H1 (cell line): ENCODE measurements around the gene EPB41L4A. TPM values are rescaled to one million over a fixed set of nuclear protein-coding genes. Genes with fewer than 3 reads are reported as not detected.
A peak's percentile ranks its signal among the peaks of the same experiment; 100 is the strongest.

Source experiments
- CTCF ChIA-PET: fragments of 300-600 bp; sonication (Branson Sonifier 250); formaldehyde crosslinking; loops from one replicate; lab custom pipeline; 2021; ENCODE audit not compliant: partially characterized antibody; lab: Charles Lee
- POLR2A ChIA-PET: fragments of 300-600 bp; sonication (Branson Sonifier 250); formaldehyde crosslinking; loops from one replicate; lab custom pipeline; 2021; ENCODE audit warnings: inconsistent platforms; ENCODE audit not compliant: partially characterized antibody; lab: Charles Lee
- DNase-seq, 2 experiments: peaks; one replicate each; pipeline versions ENCODE4 v3.0.0 to v3.0.0-alpha.2; 2010 to 2022; ENCODE audit warnings: low spot score in 2 of 2, low read depth in 1 of 2, mixed read lengths in 1 of 2
- FAIRE-seq: peaks from 2 replicates; lab custom pipeline; 2011; peaks lifted over from hg19 to GRCh38; lab: Jason Lieb, UNC
- H2AFZ ChIP-seq: 2 replicates; pipeline ENCODE4 v1.8.1; 2012; ENCODE audit warnings: low read length, inconsistent platforms
- H2AK5ac ChIP-seq: 2 replicates; pipeline ENCODE4 v1.6.1; 2013; ENCODE audit warnings: low read depth, low read length
- H2BK120ac ChIP-seq: replicated peaks from 2 replicates; pipeline ENCODE3; 2013; ENCODE audit warnings: low read depth, low read length, inconsistent platforms
- H2BK12ac ChIP-seq: 2 replicates; pipeline ENCODE4 v1.6.1; 2013; ENCODE audit warnings: low read depth, low read length
- H2BK15ac ChIP-seq: 2 replicates; pipeline ENCODE4 v1.6.1; 2013; ENCODE audit warnings: low read length
- H2BK20ac ChIP-seq: 2 replicates; pipeline ENCODE4 v1.6.1; 2013; ENCODE audit warnings: low read length
- H2BK5ac ChIP-seq: 2 replicates; pipeline ENCODE4 v1.6.1; 2013; ENCODE audit warnings: low read depth, low read length
- H3K14ac ChIP-seq: 2 replicates; pipeline ENCODE4 v1.6.1; 2013; ENCODE audit warnings: inconsistent platforms; ENCODE audit not compliant: insufficient read length
- H3K18ac ChIP-seq: 2 replicates; pipeline ENCODE4 v1.6.1; 2013; ENCODE audit warnings: low read length; ENCODE audit errors: extremely low read depth
- H3K23ac ChIP-seq: 2 replicates; pipeline ENCODE4 v1.6.1; 2013; ENCODE audit warnings: inconsistent platforms; ENCODE audit not compliant: insufficient read length
- H3K23me2 ChIP-seq: 2 replicates; pipeline ENCODE4 v1.6.1; 2013; ENCODE audit warnings: low read depth, low read length
- H3K27ac ChIP-seq: 2 replicates; pipeline ENCODE4 v1.6.1; 2011; ENCODE audit warnings: low read depth, low read length, inconsistent platforms
- H3K27me3 ChIP-seq, 4 experiments: replicated peaks in 1 of 4; 1 replicate in 1 of 4; 2 replicates in 3 of 4; pipeline versions ENCODE4 v1.6.1 to v1.8.1; 2011 to 2013; ENCODE audit warnings: low read length in 3 of 4, mild to moderate bottlenecking in 3 of 4, inconsistent platforms in 2 of 4, mixed read lengths in 2 of 4, moderate library complexity in 1 of 4; ENCODE audit not compliant: control insufficient read depth in 3 of 4, insufficient read depth in 3 of 4; ENCODE audit errors: extremely low read depth in 1 of 4
- H3K36me3 ChIP-seq, 4 experiments: 2 replicates each; pipeline versions ENCODE4 v1.6.1 to v1.8.1; 2011 to 2013; ENCODE audit warnings: mild to moderate bottlenecking in 4 of 4, low read length in 3 of 4, moderate library complexity in 2 of 4, control low read depth in 1 of 4, inconsistent platforms in 1 of 4; ENCODE audit not compliant: insufficient read depth in 4 of 4, control insufficient read depth in 2 of 4
- H3K4ac ChIP-seq: replicated peaks from 2 replicates; pipeline ENCODE3; 2013; ENCODE audit warnings: low read length, low read depth, mixed read lengths, inconsistent platforms; ENCODE audit not compliant: insufficient read length
- H3K4me1 ChIP-seq, 4 experiments: replicated peaks in 1 of 4; 1 replicate in 1 of 4; 2 replicates in 3 of 4; pipeline versions ENCODE4 v1.6.1 to v1.8.1; 2011 to 2013; ENCODE audit warnings: low read length in 3 of 4, inconsistent platforms in 2 of 4, mixed read lengths in 1 of 4; ENCODE audit not compliant: insufficient read depth in 4 of 4, control insufficient read depth in 3 of 4
- H3K4me2 ChIP-seq, 2 experiments: 2 replicates each; pipeline versions ENCODE4 v1.6.1 to v1.8.1; 2011 to 2013; ENCODE audit warnings: low read depth in 2 of 2, low read length in 2 of 2, control low read depth in 1 of 2, inconsistent platforms in 1 of 2, mild to moderate bottlenecking in 1 of 2; ENCODE audit not compliant: insufficient read depth in 1 of 2
- H3K4me3 ChIP-seq, 4 experiments: fragments of 200-600, 300-600 bp in 1 of 4; sonication (generic), shearing (Covaris generic), sonication (Bioruptor Twin) in 1 of 4; 2 replicates each; pipeline versions ENCODE4 v1.5.1 to v1.8.1; 2011 to 2016; ENCODE audit warnings: low read length in 4 of 4, low read depth in 3 of 4, control low read depth in 2 of 4, inconsistent platforms in 2 of 4, mild to moderate bottlenecking in 2 of 4, mixed read lengths in 1 of 4, moderate library complexity in 1 of 4; ENCODE audit not compliant: insufficient read depth in 2 of 4; ENCODE audit errors: extremely low read depth in 1 of 4
- H3K56ac ChIP-seq: replicated peaks from 2 replicates; pipeline ENCODE3; 2013; ENCODE audit warnings: low read depth, mild to moderate bottlenecking, mixed read lengths, low read length, inconsistent platforms; ENCODE audit not compliant: insufficient read length
- H3K79me1 ChIP-seq: 2 replicates; pipeline ENCODE4 v1.6.1; 2013; ENCODE audit warnings: low read depth, low read length, control low read depth
- H3K79me2 ChIP-seq, 2 experiments: 2 replicates each; pipeline versions ENCODE4 v1.6.1 to v1.8.1; 2012 to 2013; ENCODE audit warnings: low read length in 2 of 2, mild to moderate bottlenecking in 2 of 2, inconsistent platforms in 1 of 2; ENCODE audit not compliant: insufficient read depth in 2 of 2, control insufficient read depth in 1 of 2
- H3K9ac ChIP-seq, 4 experiments: replicated peaks in 1 of 4; 1 replicate in 1 of 4; 2 replicates in 3 of 4; pipeline versions ENCODE4 v1.6.1 to v1.8.1; 2011 to 2013; ENCODE audit warnings: low read depth in 3 of 4, low read length in 3 of 4, control low read depth in 2 of 4, mild to moderate bottlenecking in 2 of 4, moderate library complexity in 2 of 4, inconsistent platforms in 1 of 4; ENCODE audit errors: extremely low read depth in 1 of 4
- H3K9me3 ChIP-seq, 2 experiments: 2 replicates each; pipeline versions ENCODE4 v1.6.1 to v1.8.1; 2012 to 2013; ENCODE audit warnings: mild to moderate bottlenecking in 2 of 2, moderate library complexity in 2 of 2, control low read depth in 1 of 2, inconsistent platforms in 1 of 2, low read depth in 1 of 2, low read length in 1 of 2, mixed read lengths in 1 of 2; ENCODE audit not compliant: insufficient read depth in 2 of 2
- H4K20me1 ChIP-seq, 2 experiments: replicated peaks in 1 of 2; 2 replicates each; pipeline versions ENCODE3 to v1.8.1; 2011 to 2013; ENCODE audit warnings: inconsistent platforms in 2 of 2, low read length in 2 of 2, mild to moderate bottlenecking in 1 of 2; ENCODE audit not compliant: insufficient read depth in 2 of 2, control insufficient read depth in 1 of 2
- H4K5ac ChIP-seq: 2 replicates; pipeline ENCODE4 v1.6.1; 2013; ENCODE audit warnings: low read length, low read depth, mixed read lengths, inconsistent platforms; ENCODE audit not compliant: insufficient read length
- H4K8ac ChIP-seq: 2 replicates; pipeline ENCODE4 v1.8.0; 2013; ENCODE audit warnings: mild to moderate bottlenecking, moderate library complexity, low read length, inconsistent platforms; ENCODE audit not compliant: insufficient read depth; ENCODE audit errors: extremely low read depth
- H4K91ac ChIP-seq: replicated peaks from 2 replicates; pipeline ENCODE3; 2013; ENCODE audit warnings: low read length, mixed read lengths, inconsistent platforms; ENCODE audit not compliant: insufficient read length
- ATF2 ChIP-seq: IDR thresholded peaks from 2 replicates; pipeline ENCODE4 v1.6.1; 2012; ENCODE audit warnings: low read length, inconsistent platforms
- BACH1 ChIP-seq: IDR thresholded peaks from 2 replicates; pipeline ENCODE4 v1.6.1; 2012; ENCODE audit warnings: low read length, improper control_type of control experiment
- EZH2 ChIP-seq: fragments of 200-600 bp; sonication (generic); IDR thresholded peaks from 2 replicates; pipeline ENCODE4 v1.7.1; 2012; ENCODE audit warnings: low read depth, mild to moderate bottlenecking, moderate library complexity, low read length, inconsistent platforms; ENCODE audit not compliant: severe bottlenecking
- FOSL1 ChIP-seq: IDR thresholded peaks from 2 replicates; pipeline ENCODE4 v1.6.1; 2011; ENCODE audit warnings: mild to moderate bottlenecking, low read depth, low read length, moderate library complexity; ENCODE audit not compliant: insufficient read depth
- MAFK ChIP-seq: IDR thresholded peaks from 2 replicates; pipeline ENCODE4 v1.6.1; 2012; ENCODE audit warnings: low read depth, mild to moderate bottlenecking, improper control_type of control experiment, low read length
- RAD21 ChIP-seq, 2 experiments: IDR thresholded peaks in 1 of 2; conservative IDR thresholded peaks in 1 of 2; 2 replicates each; pipeline ENCODE4 v1.6.1; 2011; ENCODE audit warnings: low read depth in 2 of 2, low read length in 2 of 2, improper control_type of control experiment in 1 of 2, inconsistent platforms in 1 of 2, mild to moderate bottlenecking in 1 of 2, moderate library complexity in 1 of 2
- SAP30 ChIP-seq: fragments of 300-600 bp; sonication (generic); IDR thresholded peaks from 2 replicates; pipeline ENCODE4 v1.7.1; 2012; ENCODE audit warnings: low read length, moderate library complexity, mild to moderate bottlenecking, inconsistent platforms; ENCODE audit not compliant: insufficient read depth, insufficient replicate concordance
- SP1 ChIP-seq: IDR thresholded peaks from 2 replicates; pipeline ENCODE4 v1.6.1; 2011; ENCODE audit warnings: low read depth, low read length
- WGBS, 2 experiments: shearing (Covaris generic) in 1 of 2; methylation state at CpG; one replicate each; pipeline versions ENCODE4 v1.1.6 to v1.1.7; 2013 to 2015; ENCODE audit warnings: low lambda C conversion rate in 2 of 2, mixed read lengths in 2 of 2, inconsistent platforms in 1 of 2, low coverage in 1 of 2, missing lambda C conversion rate in 1 of 2; ENCODE audit not compliant: insufficient replicate concordance in 2 of 2, insufficient coverage in 1 of 2, insufficient read length in 1 of 2; ENCODE audit errors: extremely low coverage in 1 of 2, missing lambda C conversion rate in 1 of 2; 5-methylcytosine and 5-hydroxymethylcytosine counted together
- polyA plus RNA-seq, 7 experiments: library from polyadenylated mRNA; depleted of rRNA in 3 of 7; stranded (reverse) in 5 of 7; unstranded in 2 of 7; fragments of >200 nt in 5 of 7; fragments of 200-250 nt in 2 of 7; gene quantifications; 1 replicate in 5 of 7; 2 replicates in 1 of 7; 4 replicates in 1 of 7; pipeline versions ENCODE4 v1.2.1 to v1.2.3, GENCODE V29; 2011 to 2013; ENCODE audit warnings: missing spikeins in 2 of 7, mixed read lengths in 2 of 7
- total RNA-seq: library from RNA; stranded (reverse); fragmentation: NEBNext Ultra II Directional; extraction: Animal tissue kit (Norgen Biotek cat#: 25700); gene quantifications from 2 replicates; pipeline ENCODE4 v1.2.1, GENCODE V29; 2021

EPB41L4A gene
- total and polyA plus RNA-seq, 2 of the 8 experiments (the other 6 are each of a cell fraction or from before 2014, with no cell fraction given), result 1.6 to 4.6 TPM

DNA sequence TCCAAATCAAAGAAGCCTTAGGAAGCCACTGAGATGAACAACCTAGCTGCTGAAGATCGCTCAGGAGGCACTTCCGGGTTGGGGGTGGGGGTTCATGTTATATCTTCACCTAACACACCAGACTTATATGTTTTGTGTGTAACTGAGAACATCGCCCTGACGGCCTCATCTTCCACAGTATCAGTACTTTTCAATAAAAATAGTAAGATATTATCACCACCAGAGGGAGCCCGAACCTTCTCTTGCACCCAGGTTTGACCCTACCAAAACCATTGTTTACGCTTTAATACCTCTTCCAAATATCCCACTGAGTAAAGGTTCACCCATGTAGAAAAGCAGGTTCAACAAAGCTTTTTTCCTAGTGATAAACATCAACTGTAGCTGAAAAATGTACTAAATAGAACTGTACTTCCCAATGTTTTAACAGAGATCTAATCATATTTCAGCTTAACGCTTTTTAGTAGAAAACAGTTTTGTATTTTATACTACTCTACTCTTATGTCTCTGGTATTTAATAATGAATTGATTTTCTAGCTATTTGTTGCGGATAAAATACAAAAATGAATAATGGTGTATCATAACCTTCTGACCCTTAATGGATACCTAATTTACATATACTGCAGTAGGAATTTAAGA, 244.0 kb downstream of the EPB41L4A start:
- H2AK5ac ChIP-seq, result no peak overlapping the region
- H3K4ac ChIP-seq, result no peak overlapping the region
- no peak overlapping the region for H3K56ac ChIP-seq
- H2AFZ ChIP-seq, result no peak overlapping the region
- H4K91ac ChIP-seq, result no peak overlapping the region
- FAIRE-seq (peak; percentile 80), DNase-seq (no peak)
- no peak overlapping the region for H3K4me3 ChIP-seq
- no peaks in the 10 kb centered on the region for H3K4me1 ChIP-seq
- H2BK15ac ChIP-seq, result no peak overlapping the region
- H3K36me3 ChIP-seq, result no peaks in the 10 kb centered on the region
- H2BK20ac ChIP-seq, result no peak overlapping the region
- no peaks in the 10 kb centered on the region for H4K20me1 ChIP-seq
- no peak overlapping the region for H3K27ac ChIP-seq
- no peaks in the 10 kb centered on the region for H3K27me3 ChIP-seq
- no peaks in the 10 kb centered on the region for H3K23me2 ChIP-seq
- H3K79me2 ChIP-seq, result no peaks in the 10 kb centered on the region
- 42% methylated on average over 8 of the region's 8 CpGs; no CpG with 5 or more reads in 1 of the 2 experiments for WGBS, 2 experiments
- CTCF ChIA-PET, result interaction anchor here (0.6 to 3.9 kb wide), 40 partner anchors 10 to 1431 kb away, joined by 3 to 77 read pairs (median 4); partner anchors contain the start of gene EPB41L4A
- H4K5ac ChIP-seq, result no peak overlapping the region
- no peak overlapping the region for H3K18ac ChIP-seq
- H3K9me3 ChIP-seq, result no peaks in the 10 kb centered on the region
- POLR2A ChIA-PET, result interaction anchor here (8.1 kb wide), 1 partner anchor 11 kb away, joined by 76 read pairs; no protein-coding TSS in a partner anchor
- no peak overlapping the region for H3K9ac ChIP-seq
- no peak overlapping the region for H2BK5ac ChIP-seq
- H3K79me1 ChIP-seq, result no peaks in the 10 kb centered on the region
- no peak overlapping the region for H4K8ac ChIP-seq
- H2BK120ac ChIP-seq, result no peak overlapping the region
- H3K14ac ChIP-seq, result no peak overlapping the region
- H3K23ac ChIP-seq, result no peak overlapping the region
- no peak overlapping the region for H2BK12ac ChIP-seq
- no peak overlapping the region; a peak in 1 of 4 replicates for H3K4me2 ChIP-seq
- TF ChIP-seq RAD21 (IDR thresholded peaks at IDR 0.05 in 1 of 2, conservative IDR thresholded peaks at IDR 0.05 in 1 of 2; ENCODE audit: low read depth in 2 of 2, low read length in 2 of 2), result peak; percentile 82 to 87
- no peak for TF ChIP-seq SP1
- TF ChIP-seq EZH2, result no peak
- no peak for TF ChIP-seq FOSL1
- TF ChIP-seq SAP30, result no peak
- no peak for TF ChIP-seq BACH1
- TF ChIP-seq ATF2, result no peak
- TF ChIP-seq MAFK, result no peak
